Measurements from ENCODE around the gene SLC25A13. TPM values are rescaled to one million over a fixed set of nuclear protein-coding genes. Genes with fewer than 3 reads are reported as not detected.

SLC25A13 gene
- total RNA-seq, 4 donors from 2014 or later = 9.2 to 30.8 (median 13.6) TPM

DNA sequence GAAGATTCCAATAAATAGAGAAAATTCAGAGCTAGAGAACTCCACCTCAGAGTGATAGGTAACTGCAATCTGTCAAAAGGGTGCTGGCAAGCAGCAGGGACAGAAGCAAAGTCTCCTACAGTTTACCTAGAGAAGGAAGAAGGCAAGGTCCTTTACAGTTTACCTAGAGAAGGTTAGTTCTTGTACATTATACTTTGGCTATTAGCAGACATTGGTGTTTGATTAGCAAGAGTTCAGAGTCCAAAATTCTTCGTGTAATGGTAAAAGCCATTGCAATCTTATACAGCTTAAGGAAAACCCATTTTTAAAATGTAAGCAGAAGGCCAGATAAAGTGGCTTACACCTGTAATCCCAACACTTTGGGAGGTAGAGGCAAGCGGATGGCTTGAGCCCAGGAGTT is 45.9 kb downstream of the SLC25A13 start:
- in situ Hi-C loops (cut with MboI; ENCODE audit: low sequenced_read_pairs in 4 of 4) = no loop called here
- TF ChIP-seq POLR2A (IDR thresholded peaks at IDR 0.05) = no peak
- TF ChIP-seq, protein P1, sequence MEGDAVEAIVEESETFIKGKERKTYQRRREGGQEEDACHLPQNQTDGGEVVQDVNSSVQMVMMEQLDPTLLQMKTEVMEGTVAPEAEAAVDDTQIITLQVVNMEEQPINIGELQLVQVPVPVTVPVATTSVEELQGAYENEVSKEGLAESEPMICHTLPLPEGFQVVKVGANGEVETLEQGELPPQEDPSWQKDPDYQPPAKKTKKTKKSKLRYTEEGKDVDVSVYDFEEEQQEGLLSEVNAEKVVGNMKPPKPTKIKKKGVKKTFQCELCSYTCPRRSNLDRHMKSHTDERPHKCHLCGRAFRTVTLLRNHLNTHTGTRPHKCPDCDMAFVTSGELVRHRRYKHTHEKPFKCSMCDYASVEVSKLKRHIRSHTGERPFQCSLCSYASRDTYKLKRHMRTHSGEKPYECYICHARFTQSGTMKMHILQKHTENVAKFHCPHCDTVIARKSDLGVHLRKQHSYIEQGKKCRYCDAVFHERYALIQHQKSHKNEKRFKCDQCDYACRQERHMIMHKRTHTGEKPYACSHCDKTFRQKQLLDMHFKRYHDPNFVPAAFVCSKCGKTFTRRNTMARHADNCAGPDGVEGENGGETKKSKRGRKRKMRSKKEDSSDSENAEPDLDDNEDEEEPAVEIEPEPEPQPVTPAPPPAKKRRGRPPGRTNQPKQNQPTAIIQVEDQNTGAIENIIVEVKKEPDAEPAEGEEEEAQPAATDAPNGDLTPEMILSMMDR (IDR thresholded peaks at IDR 0.05 in 4 of 5, conservative IDR thresholded peaks at IDR 0.05 in 1 of 5) = no peak
- no peaks in the 10 kb centered on the region for H3K4me1 ChIP-seq
- H3K27me3 ChIP-seq = no peaks in the 10 kb centered on the region
- no peak overlapping the region for H3K27ac ChIP-seq
- peaks cover 0 to 10% of the 10 kb centered on the region in 2 donors for H3K36me3 ChIP-seq
- H3K9me3 ChIP-seq = no peaks in the 10 kb centered on the region
- intact Hi-C loops (cut with DNase I; ENCODE audit: low total_unique reads) = no loop called here
- no peak overlapping the region for H3K4me3 ChIP-seq
- no peak for ATAC-seq
- no peak for DNase-seq

- Histone ChIP-seq H3K36me3 (peaks cover 0 to 10% of the 10 kb centered on the region in 2 donors), H3K4me1 (no peaks in the 10 kb centered on the region), H3K9me3 (no peaks in the 10 kb centered on the region), H3K27me3 (no peaks in the 10 kb centered on the region), H3K27ac (no peak overlapping the region), H3K4me3 (no peak overlapping the region)
- no peak for DNase-seq
- in situ Hi-C loops (cut with MboI; ENCODE audit: low sequenced_read_pairs in 4 of 4) = no loop called here
- TF ChIP-seq, protein P1 (IDR thresholded peaks at IDR 0.05 in 4 of 5, conservative IDR thresholded peaks at IDR 0.05 in 1 of 5) = no peak
- no peak for TF ChIP-seq POLR2A (IDR thresholded peaks at IDR 0.05)
- intact Hi-C loops (cut with DNase I; ENCODE audit: low total_unique reads) = no loop called here
- ATAC-seq = no peak
Measured at GRCh38 chr7:96273716-96274115, 48.2 kb downstream of the SLC25A13 start.

- Histone ChIP-seq H3K4me3 (no peak overlapping the region), H3K9me3 (no peaks in the 10 kb centered on the region), H3K4me1 (no peaks in the 10 kb centered on the region), H3K27ac (no peak overlapping the region), H3K27me3 (no peaks in the 10 kb centered on the region), H3K36me3 (no peaks in the 10 kb centered on the region)
- no peak for TF ChIP-seq POLR2A (IDR thresholded peaks at IDR 0.05)
- TF ChIP-seq, protein P1 (IDR thresholded peaks at IDR 0.05 in 4 of 5, conservative IDR thresholded peaks at IDR 0.05 in 1 of 5) = no peak
- in situ Hi-C loops (cut with MboI; ENCODE audit: low sequenced_read_pairs in 4 of 4) = no loop called here
- DNase-seq = no peak
- intact Hi-C loops (cut with DNase I; ENCODE audit: low total_unique reads) = no loop called here
- ATAC-seq = no peak
Measured at GRCh38 chr7:96269246-96269994, 52.5 kb downstream of the SLC25A13 start.

- in situ Hi-C loops (cut with MboI; ENCODE audit: low sequenced_read_pairs in 4 of 4) (no loop called here), intact Hi-C loops (cut with DNase I; ENCODE audit: low total_unique reads) (no loop called here)
- TF ChIP-seq, protein P1 (IDR thresholded peaks at IDR 0.05 in 4 of 5, conservative IDR thresholded peaks at IDR 0.05 in 1 of 5) = no peak
- no peak for TF ChIP-seq POLR2A (IDR thresholded peaks at IDR 0.05)
- no peaks in the 10 kb centered on the region for H3K4me1 ChIP-seq
- no peaks in the 10 kb centered on the region for H3K27me3 ChIP-seq
- no peak for DNase-seq
- no peak overlapping the region for H3K4me3 ChIP-seq
- H3K9me3 ChIP-seq = no peaks in the 10 kb centered on the region
- ATAC-seq = no peak
- no peak overlapping the region for H3K27ac ChIP-seq
- no peaks in the 10 kb centered on the region for H3K36me3 ChIP-seq
Measured at GRCh38 chr7:96266580-96266979, 55.3 kb downstream of the SLC25A13 start.
